SK-N-SH treated with all-trans-retinoic acid at 6 μM for 48 hours (cell line): ENCODE measurements around the gene OSR1.

Experiments used
- PPARA ChIP-seq: fragments of 250-450 bp; sonication (Bioruptor Pico); IDR thresholded peaks from 2 replicates; pipeline ENCODE4 v1.5.0; 2020; ENCODE audit warnings: mild to moderate bottlenecking, borderline replicate concordance
- TOX ChIP-seq: fragments of 250-450 bp; sonication (Bioruptor Pico); IDR thresholded peaks from 2 replicates; pipeline ENCODE4 v1.8.0; 2021; ENCODE audit warnings: mild to moderate bottlenecking, moderate library complexity, borderline replicate concordance
- ZC3H10 ChIP-seq: fragments of 250-450 bp; sonication (Bioruptor Pico); IDR thresholded peaks from 2 replicates; pipeline ENCODE4 v1.5.1; 2021; ENCODE audit warnings: mild to moderate bottlenecking, moderate library complexity
- ZFP30 ChIP-seq: fragments of 450-650 bp; formaldehyde crosslinking; IDR thresholded peaks from 2 replicates; pipeline ENCODE4 v1.5.0; 2022; ENCODE audit warnings: mild to moderate bottlenecking, moderate library complexity
- TF ChIP-seq, protein P1 (sequence below): fragments of 250-450 bp; sonication (Bioruptor Pico); IDR thresholded peaks from 2 replicates; pipeline ENCODE4 v1.5.0; 2020; ENCODE audit warnings: mild to moderate bottlenecking, moderate library complexity

DNA sequence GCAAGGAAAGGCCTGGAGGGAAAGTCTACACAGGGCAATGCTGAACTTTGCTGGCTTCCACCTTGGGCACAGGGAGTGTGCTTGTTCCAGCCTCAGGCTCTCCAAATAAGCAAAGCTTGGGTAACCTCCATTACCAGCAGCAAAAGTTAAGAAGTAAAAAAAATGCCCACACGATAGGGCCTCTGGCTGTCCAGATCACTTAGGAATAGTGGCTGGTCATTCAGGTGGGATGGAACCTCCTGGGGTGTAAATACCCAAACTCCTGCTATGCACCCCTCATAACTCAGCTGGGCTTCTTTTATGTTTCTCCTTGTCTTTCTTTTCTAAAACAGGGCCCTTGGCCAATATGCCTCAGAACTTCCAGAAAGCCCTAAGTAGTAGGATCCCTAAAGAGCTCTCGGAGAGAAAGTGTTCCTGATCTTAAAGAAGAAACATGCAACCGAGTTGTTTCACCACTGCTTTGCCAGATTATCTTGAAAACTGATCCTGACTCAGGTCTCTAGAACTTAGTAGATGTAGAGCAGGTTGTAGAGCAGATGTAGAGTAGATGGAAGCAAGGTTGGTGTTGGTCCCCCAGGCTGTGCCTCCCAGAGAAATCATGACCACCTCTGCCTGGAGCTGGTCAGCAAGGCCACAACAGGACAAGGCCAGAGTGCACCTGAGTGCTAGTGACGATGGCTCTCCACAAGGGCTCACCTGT, 2.0 kb upstream of the OSR1 start:
- TF ChIP-seq TOX = no peak
- TF ChIP-seq, protein P1, sequence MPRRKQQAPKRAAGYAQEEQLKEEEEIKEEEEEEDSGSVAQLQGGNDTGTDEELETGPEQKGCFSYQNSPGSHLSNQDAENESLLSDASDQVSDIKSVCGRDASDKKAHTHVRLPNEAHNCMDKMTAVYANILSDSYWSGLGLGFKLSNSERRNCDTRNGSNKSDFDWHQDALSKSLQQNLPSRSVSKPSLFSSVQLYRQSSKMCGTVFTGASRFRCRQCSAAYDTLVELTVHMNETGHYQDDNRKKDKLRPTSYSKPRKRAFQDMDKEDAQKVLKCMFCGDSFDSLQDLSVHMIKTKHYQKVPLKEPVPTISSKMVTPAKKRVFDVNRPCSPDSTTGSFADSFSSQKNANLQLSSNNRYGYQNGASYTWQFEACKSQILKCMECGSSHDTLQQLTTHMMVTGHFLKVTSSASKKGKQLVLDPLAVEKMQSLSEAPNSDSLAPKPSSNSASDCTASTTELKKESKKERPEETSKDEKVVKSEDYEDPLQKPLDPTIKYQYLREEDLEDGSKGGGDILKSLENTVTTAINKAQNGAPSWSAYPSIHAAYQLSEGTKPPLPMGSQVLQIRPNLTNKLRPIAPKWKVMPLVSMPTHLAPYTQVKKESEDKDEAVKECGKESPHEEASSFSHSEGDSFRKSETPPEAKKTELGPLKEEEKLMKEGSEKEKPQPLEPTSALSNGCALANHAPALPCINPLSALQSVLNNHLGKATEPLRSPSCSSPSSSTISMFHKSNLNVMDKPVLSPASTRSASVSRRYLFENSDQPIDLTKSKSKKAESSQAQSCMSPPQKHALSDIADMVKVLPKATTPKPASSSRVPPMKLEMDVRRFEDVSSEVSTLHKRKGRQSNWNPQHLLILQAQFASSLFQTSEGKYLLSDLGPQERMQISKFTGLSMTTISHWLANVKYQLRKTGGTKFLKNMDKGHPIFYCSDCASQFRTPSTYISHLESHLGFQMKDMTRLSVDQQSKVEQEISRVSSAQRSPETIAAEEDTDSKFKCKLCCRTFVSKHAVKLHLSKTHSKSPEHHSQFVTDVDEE (CRISPR knock-in tag) = no peak
- no peak for TF ChIP-seq ZC3H10
- no peak for TF ChIP-seq PPARA (CRISPR knock-in tag)
- no peak for TF ChIP-seq ZFP30 (CRISPR knock-in tag)
